COR-L47 (cell line): Measurements from ENCODE around the gene CMIP.

Experiments used
- DNase-seq: peaks from one replicate; lab custom pipeline; 2025; lab: John Stamatoyannopoulos, UW

The CMIP gene

GRCh38 chr16:81535679-81536360 is 91.2 kb downstream of the CMIP start:
- DNase-seq = no peak

GRCh38 chr16:81536648-81537047 is 92.0 kb downstream of the CMIP start:
- no peak for DNase-seq

DNA sequence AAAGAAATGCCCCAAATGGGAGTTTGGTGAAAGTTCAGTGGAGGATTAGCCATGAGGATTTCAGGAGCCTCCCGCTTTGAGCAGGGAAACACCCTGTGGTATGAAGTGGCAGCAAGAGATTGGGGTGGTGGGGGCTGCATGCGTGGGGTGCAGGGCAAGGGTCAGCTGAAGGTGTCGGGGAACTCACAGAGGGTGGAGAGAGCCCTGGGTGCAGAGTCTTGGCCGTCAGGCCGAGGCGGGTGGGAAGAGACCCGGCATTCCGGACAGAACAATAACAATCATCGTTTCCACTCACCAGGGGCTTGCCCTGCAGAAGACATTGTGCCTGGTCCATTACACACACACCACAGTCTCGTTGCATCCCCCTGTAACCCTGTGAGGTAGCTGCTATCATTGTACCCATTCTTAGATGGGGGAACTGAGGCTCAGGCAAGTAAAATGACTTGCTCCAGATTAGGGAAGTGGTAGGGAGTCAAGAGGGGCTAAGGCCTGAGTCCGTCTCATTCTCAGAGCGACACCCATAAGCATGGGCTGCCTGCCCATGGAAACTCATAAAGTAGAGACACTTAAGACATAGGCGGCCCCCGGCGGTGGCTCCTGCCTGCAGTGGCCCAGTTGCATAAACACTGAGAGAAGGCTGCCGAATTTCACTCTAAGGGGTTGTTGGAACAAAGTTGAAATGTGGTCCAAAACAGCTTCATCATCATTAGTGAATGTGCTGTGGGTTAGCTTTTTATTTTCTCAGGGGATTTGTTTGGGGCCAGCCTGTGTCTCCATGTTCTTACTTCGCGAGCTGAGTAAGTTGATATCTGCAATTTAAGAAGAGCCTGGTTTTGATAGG is 93.3 kb downstream of the CMIP start:
- no peak for DNase-seq

- DNase-seq = no peak
These were observed 94.6 kb downstream of the CMIP start for GRCh38 chr16:81539009-81539758.

DNA sequence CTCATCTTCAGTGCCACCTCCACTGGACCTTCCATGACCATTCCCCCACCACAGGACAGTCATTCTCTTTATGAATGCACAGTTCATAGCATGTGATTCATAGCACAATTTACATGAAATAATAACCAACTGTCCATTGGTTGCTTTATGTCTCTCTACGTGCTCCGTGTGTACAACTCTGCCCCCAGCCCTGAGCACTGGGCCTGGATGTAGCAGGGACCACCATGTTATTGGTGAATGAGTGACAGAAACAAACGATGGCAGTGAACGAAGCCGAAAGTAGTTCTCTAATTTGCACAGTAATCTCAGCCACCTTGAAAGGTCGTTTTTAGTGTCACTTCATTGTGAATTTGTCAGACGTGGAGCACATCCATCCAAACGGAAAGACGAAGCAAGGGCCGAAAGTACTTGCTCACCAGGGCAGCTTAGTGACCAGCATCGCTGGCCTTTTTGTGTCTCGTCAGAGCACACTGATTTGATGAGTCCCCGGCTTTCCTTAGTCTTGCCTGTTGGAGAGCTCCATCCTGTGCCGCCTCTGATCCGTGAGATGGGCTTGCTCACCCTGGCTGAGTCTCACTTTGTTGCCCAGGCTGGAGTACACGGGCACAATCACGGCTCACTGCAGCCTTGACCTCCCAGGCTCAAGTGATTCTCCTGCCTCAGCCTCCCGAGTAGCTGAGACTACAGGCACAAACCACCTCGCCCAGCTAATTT is 95.3 kb downstream of the CMIP start:
- DNase-seq = no peak

- DNase-seq = no peak
These were observed 96.7 kb downstream of the CMIP start for GRCh38 chr16:81541314-81541713.

- DNase-seq = no peak
These were observed 98.3 kb downstream of the CMIP start for GRCh38 chr16:81542609-81543570.

- no peak for DNase-seq
These were observed 99.0 kb downstream of the CMIP start for GRCh38 chr16:81543571-81543970.

- DNase-seq = no peak
These were observed 99.7 kb downstream of the CMIP start for GRCh38 chr16:81544261-81544660.

DNA sequence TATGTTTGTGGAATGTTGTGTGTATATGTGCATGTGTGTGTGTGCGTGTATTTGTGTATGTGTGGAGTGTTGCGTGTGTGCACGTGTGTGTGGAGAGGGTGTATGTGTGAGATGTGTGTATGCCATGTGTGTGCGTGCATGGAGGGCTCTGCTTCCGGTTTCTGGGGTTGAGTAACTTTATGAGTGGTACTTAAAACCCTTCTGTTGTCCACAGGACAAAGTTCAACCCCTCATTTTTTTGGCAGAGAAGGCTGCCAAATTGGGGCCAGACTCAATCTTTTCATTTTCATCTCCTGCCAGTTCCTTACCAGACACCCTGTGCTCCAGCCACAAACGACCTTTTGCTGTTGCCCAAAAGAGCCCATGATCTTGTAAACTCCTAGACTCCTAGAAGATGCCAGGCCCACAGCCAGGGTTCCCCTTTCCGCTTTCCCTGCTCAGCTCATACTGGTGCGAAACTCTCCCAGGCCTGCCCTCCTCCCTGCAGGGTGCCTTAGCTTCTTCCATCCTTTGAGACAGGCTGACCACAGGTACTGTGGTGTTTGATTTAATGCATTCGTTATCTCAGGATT is 100.2 kb downstream of the CMIP start:
- no peak for DNase-seq

- DNase-seq = no peak
These were observed 101.1 kb downstream of the CMIP start for GRCh38 chr16:81545470-81546250.

DNA sequence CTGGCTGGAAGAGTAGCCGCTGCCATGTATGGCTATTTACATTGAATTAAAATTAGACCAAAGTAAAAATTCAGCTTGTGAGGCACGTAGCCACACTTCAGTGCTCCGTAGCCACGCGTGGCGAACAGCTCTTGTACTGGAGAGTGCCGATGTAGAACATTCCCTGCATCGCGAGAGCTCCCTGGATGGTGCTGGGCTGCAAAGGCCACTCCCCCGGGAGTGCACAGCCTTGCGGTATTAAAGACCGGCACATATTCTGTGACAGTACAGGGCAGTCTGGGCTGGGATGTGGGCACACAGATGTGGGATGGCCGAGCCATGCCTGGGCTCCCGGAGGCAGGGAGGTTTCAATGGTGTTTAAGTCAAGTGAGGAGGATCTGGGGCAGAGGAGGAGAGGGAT is 102.2 kb downstream of the CMIP start:
- no peak for DNase-seq

- DNase-seq = no peak
These were observed 102.8 kb downstream of the CMIP start for GRCh38 chr16:81547194-81547938.

- no peak for DNase-seq
These were observed 103.3 kb downstream of the CMIP start for GRCh38 chr16:81547939-81548216.

DNA sequence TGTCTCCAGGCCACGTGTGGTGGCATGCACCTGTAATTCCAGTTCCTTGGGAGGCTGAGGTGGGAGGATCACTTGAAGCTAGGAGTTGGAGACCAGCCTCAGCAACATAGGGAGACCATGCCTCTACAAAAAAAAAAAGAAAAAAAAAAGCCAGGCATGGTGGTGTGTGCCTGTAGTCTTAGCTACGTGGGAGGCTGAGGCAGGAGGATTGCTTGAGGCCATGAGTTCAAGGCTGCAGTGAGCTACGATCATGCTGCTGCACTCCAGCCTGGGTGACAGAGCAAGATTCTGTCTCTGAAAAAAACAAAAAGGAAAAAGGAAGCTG is 103.9 kb downstream of the CMIP start:
- no peak for DNase-seq

DNA sequence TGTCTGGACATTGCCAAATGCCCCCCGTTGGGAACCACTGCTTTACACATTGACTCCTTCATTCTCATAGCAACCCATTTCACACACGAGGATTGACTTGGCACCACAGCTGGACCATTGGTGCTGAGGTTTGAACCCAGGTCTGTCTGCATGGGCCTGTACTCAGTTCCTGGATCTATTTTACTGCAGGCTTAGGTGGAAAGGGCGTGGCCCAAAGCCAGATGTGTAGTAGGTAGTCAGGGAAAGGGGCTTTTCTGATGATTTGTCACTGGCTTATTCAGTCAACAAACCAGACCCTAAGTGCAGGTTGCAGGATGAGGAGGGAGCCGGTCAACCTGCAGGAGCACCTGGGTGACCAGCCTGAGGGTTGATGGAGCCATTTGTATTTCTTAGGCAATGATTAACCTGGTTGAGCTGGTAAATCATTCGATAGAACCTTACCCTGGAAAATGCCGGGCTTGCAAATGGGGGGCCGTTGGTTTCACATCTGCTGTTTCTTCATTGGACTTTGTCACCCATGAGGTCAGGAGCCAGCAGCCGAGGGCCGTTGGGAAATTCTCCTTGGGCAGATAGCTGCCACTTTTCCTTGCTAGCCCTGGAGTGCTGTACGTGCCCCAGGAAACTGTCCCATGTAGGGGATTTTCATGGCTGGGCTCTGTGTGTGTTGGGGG is 104.4 kb downstream of the CMIP start:
- DNase-seq = no peak

- DNase-seq = no peak
These were observed 105.2 kb downstream of the CMIP start for GRCh38 chr16:81549547-81550431.

DNA sequence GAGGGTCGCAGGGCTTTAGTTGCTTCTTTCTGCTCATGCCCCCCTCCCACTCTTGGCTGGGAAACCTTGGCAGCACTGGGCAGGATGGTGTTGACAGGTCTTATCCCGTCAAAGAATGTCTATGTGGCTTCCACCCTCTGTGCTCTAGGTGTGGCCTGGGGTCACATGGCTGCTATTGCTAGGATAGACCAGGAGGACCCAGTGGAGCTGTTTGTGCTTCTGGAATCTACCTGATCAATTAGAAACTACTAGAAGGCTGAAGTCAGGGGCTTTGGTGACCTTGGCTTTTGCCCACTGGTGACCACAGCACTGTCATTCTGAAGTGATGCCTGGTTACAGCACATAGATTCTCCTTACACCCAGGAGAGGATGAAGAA is 105.8 kb downstream of the CMIP start:
- DNase-seq = no peak
